ENCODE data around the gene PTPRS.
"Not testable (repeated sequence)": the region's sequence is repeated elsewhere in the genome, so short reads cannot be mapped to it uniquely, and the experiment has no call there.

PTPRS gene

GRCh38 chr19:5331790-5332189 lies 8.8 kb downstream of the PTPRS start:
- no peak for DNase-seq

- DNase-seq, result no peak
Measured at GRCh38 chr19:5330307-5330720, 10.3 kb downstream of the PTPRS start.

- no peak for DNase-seq
Measured at GRCh38 chr19:5329141-5329540, 11.5 kb downstream of the PTPRS start.

GRCh38 chr19:5328407-5328806 lies 12.2 kb downstream of the PTPRS start:
- DNase-seq, result not testable (repeated sequence)

GRCh38 chr19:5326986-5327623 lies 13.5 kb downstream of the PTPRS start:
- no peak for DNase-seq

- DNase-seq, result no peak
Measured at GRCh38 chr19:5326545-5326944, 14.1 kb downstream of the PTPRS start.

- no peak for DNase-seq
Measured at GRCh38 chr19:5324947-5325346, 15.7 kb downstream of the PTPRS start.

- DNase-seq, result no peak
Measured at GRCh38 chr19:5323475-5323811, 17.2 kb downstream of the PTPRS start.

GRCh38 chr19:5321851-5322681 lies 18.5 kb downstream of the PTPRS start:
- no peak for DNase-seq

- DNase-seq, result no peak
Measured at GRCh38 chr19:5321066-5321642, 19.5 kb downstream of the PTPRS start.

GRCh38 chr19:5319516-5319915 lies 21.1 kb downstream of the PTPRS start:
- DNase-seq, result no peak

GRCh38 chr19:5318306-5318705 lies 22.3 kb downstream of the PTPRS start:
- DNase-seq, result no peak

GRCh38 chr19:5317321-5317720 lies 23.3 kb downstream of the PTPRS start:
- no peak for DNase-seq

GRCh38 chr19:5316138-5316537 lies 24.5 kb downstream of the PTPRS start:
- DNase-seq, result no peak

GRCh38 chr19:5314907-5315298 lies 25.7 kb downstream of the PTPRS start:
- DNase-seq, result no peak

GRCh38 chr19:5314012-5314906 lies 26.4 kb downstream of the PTPRS start:
- no peak for DNase-seq

- DNase-seq, result no peak
Measured at GRCh38 chr19:5313307-5313706, 27.3 kb downstream of the PTPRS start.

GRCh38 chr19:5312058-5312457 lies 28.6 kb downstream of the PTPRS start:
- DNase-seq, result no peak

GRCh38 chr19:5309438-5310204 lies 31.0 kb downstream of the PTPRS start:
- no peak for DNase-seq

- DNase-seq, result no peak
Measured at GRCh38 chr19:5308451-5309437, 31.9 kb downstream of the PTPRS start.

- DNase-seq, result no peak
Measured at GRCh38 chr19:5307655-5308054, 33.0 kb downstream of the PTPRS start.
